NOMO-1 treated with dmso at 0.1 percent for 144 hours (cell line): Measurements from ENCODE around the gene LETM1.
"Not testable (repeated sequence)": the region's sequence is repeated elsewhere in the genome, so short reads cannot be mapped to it uniquely, and the experiment has no call there.

Experiments used
- DNase-seq: peaks from one replicate; lab custom pipeline; 2025; ENCODE audit not compliant: unreplicated experiment; lab: John Stamatoyannopoulos, UW

LETM1 gene

GRCh38 chr4:1852904-1853623 lies 2.9 kb downstream of the LETM1 start:
- no peak for DNase-seq

GRCh38 chr4:1851575-1852410 lies 4.2 kb downstream of the LETM1 start:
- no peak for DNase-seq

- DNase-seq, result no peak
Measured at GRCh38 chr4:1851160-1851559, 4.8 kb downstream of the LETM1 start.

GRCh38 chr4:1850276-1850675 lies 5.7 kb downstream of the LETM1 start:
- no peak for DNase-seq

- no peak for DNase-seq
Measured at GRCh38 chr4:1846580-1846979, 9.4 kb downstream of the LETM1 start.

GRCh38 chr4:1844618-1845017 lies 11.3 kb downstream of the LETM1 start:
- DNase-seq, result not testable (repeated sequence)

- no peak for DNase-seq
Measured at GRCh38 chr4:1843852-1844251, 12.1 kb downstream of the LETM1 start.

GRCh38 chr4:1842993-1843448 lies 12.9 kb downstream of the LETM1 start:
- DNase-seq, result no peak

GRCh38 chr4:1842339-1842895 lies 13.5 kb downstream of the LETM1 start:
- DNase-seq, result no peak

GRCh38 chr4:1841887-1842210 lies 14.1 kb downstream of the LETM1 start:
- no peak for DNase-seq

GRCh38 chr4:1841201-1841886 lies 14.6 kb downstream of the LETM1 start:
- no peak for DNase-seq

- no peak for DNase-seq
Measured at GRCh38 chr4:1839282-1839681, 16.7 kb downstream of the LETM1 start.

- DNase-seq, result no peak
Measured at GRCh38 chr4:1837069-1837468, 18.9 kb downstream of the LETM1 start.

GRCh38 chr4:1836650-1837049 lies 19.3 kb downstream of the LETM1 start:
- DNase-seq, result no peak

- not testable (repeated sequence) for DNase-seq
Measured at GRCh38 chr4:1835836-1836235, 20.1 kb downstream of the LETM1 start.

GRCh38 chr4:1834047-1834775 lies 21.7 kb downstream of the LETM1 start:
- no peak for DNase-seq

- no peak for DNase-seq
Measured at GRCh38 chr4:1833307-1834046, 22.5 kb downstream of the LETM1 start.

GRCh38 chr4:1832690-1833089 lies 23.3 kb downstream of the LETM1 start:
- DNase-seq, result no peak

- no peak for DNase-seq
Measured at GRCh38 chr4:1831331-1831730, 24.6 kb downstream of the LETM1 start.

GRCh38 chr4:1830642-1831228 lies 25.2 kb downstream of the LETM1 start:
- peak; percentile 5 for DNase-seq
